H1 (cell line): ENCODE data around the gene PRSS21. TPM values are rescaled to one million over a fixed set of nuclear protein-coding genes. Genes with fewer than 3 reads are reported as not detected.

Source experiments
- ATF3 ChIP-seq: IDR thresholded peaks from 2 replicates; pipeline ENCODE4 v1.6.1; 2011; ENCODE audit warnings: low read depth, mild to moderate bottlenecking, low read length; ENCODE audit not compliant: insufficient read depth
- BCL11A ChIP-seq, 2 experiments: IDR thresholded peaks; one replicate each; pipeline ENCODE4 v1.6.1; 2011; ENCODE audit warnings: low read depth in 2 of 2, low read length in 2 of 2, mild to moderate bottlenecking in 2 of 2
- POLR2AphosphoS5 ChIP-seq: IDR thresholded peaks from 2 replicates; pipeline ENCODE4 v1.6.1; 2011; ENCODE audit warnings: low read depth, low read length
- SIRT6 ChIP-seq: IDR thresholded peaks from one replicate; pipeline ENCODE4 v1.7.1; 2012; ENCODE audit warnings: low read length, inconsistent platforms
- polyA plus RNA-seq, 7 experiments: library from polyadenylated mRNA; depleted of rRNA in 3 of 7; stranded (reverse) in 5 of 7; unstranded in 2 of 7; fragments of >200 nt in 5 of 7; fragments of 200-250 nt in 2 of 7; gene quantifications; 1 replicate in 5 of 7; 2 replicates in 1 of 7; 4 replicates in 1 of 7; pipeline versions ENCODE4 v1.2.1 to v1.2.3, GENCODE V29; 2011 to 2013; ENCODE audit warnings: missing spikeins in 2 of 7, mixed read lengths in 2 of 7
- total RNA-seq: library from RNA; stranded (reverse); fragmentation: NEBNext Ultra II Directional; extraction: Animal tissue kit (Norgen Biotek cat#: 25700); gene quantifications from 2 replicates; pipeline ENCODE4 v1.2.1, GENCODE V29; 2021

PRSS21 gene
- total and polyA plus RNA-seq, 2 of the 8 experiments (the other 6 are each of a cell fraction or from before 2014, with no cell fraction given), result 0.76 to 1.0 TPM

- TF ChIP-seq ATF3 (no peak), SIRT6 (no peak), BCL11A (IDR thresholded peaks at IDR 0.05; ENCODE audit: low read depth in 2 of 2, low read length in 2 of 2) (no peak), POLR2AphosphoS5 (no peak)
Measured at GRCh38 chr16:2815299-2815771, 1.7 kb upstream of the PRSS21 start (continued).
